Suppressor macrophage treated with lipopolysaccharide for 1 hour (primary cell): Measurements from ENCODE around the gene IL1A.

ENCODE experiments used
- DNase-seq, 3 donors: peaks; one replicate each; pipeline ENCODE4 v3.0.0-alpha.2; 2020 to 2022

The IL1A gene

GRCh38 chr2:112725545-112726457 is 58.5 kb downstream of the IL1A start:
- DNase-seq, result no peak

GRCh38 chr2:112724591-112725525 is 59.4 kb downstream of the IL1A start:
- DNase-seq, result peak; percentile 56 to 71 (median 57)

- DNase-seq, result no peak
These were observed 60.3 kb downstream of the IL1A start for GRCh38 chr2:112723995-112724394.
